ENCODE results near the gene RNF187.
"Not testable (repeated sequence)": the region's sequence is repeated elsewhere in the genome, so short reads cannot be mapped to it uniquely, and the experiment has no call there.

Gene RNF187

DNA sequence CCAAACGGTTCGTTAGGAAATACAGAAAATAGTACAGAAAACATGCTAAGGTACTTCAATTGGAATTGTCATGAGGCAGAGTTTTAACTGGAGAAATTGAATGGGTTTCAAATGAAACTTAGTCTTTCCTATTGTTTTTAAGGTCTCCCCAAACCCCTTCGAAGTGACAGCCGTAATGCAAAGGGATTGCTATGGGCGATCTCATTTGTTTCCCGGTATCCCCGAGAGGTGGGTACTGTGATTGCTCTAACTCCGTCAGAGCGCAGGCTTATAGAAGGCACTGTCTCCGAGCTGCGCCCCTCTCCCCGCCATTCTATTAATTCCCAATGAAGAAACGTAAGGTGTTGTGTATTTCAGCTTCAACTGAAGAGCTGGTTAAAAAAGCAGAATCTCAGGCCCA is 22.0 kb upstream of the RNF187 start:
- H4K20me1 ChIP-seq (ENCODE audit: insufficient read depth, low read length, poor library complexity, severe bottlenecking) = no peaks in the 10 kb centered on the region
- TF ChIP-seq, protein P1, sequence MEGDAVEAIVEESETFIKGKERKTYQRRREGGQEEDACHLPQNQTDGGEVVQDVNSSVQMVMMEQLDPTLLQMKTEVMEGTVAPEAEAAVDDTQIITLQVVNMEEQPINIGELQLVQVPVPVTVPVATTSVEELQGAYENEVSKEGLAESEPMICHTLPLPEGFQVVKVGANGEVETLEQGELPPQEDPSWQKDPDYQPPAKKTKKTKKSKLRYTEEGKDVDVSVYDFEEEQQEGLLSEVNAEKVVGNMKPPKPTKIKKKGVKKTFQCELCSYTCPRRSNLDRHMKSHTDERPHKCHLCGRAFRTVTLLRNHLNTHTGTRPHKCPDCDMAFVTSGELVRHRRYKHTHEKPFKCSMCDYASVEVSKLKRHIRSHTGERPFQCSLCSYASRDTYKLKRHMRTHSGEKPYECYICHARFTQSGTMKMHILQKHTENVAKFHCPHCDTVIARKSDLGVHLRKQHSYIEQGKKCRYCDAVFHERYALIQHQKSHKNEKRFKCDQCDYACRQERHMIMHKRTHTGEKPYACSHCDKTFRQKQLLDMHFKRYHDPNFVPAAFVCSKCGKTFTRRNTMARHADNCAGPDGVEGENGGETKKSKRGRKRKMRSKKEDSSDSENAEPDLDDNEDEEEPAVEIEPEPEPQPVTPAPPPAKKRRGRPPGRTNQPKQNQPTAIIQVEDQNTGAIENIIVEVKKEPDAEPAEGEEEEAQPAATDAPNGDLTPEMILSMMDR (conservative IDR thresholded peaks at IDR 0.05; ENCODE audit: low read length) = no peak
- TF ChIP-seq EZH2phosphoT487 (IDR thresholded peaks at IDR 0.05; ENCODE audit: borderline replicate concordance) = no peak
- no peaks in the 10 kb centered on the region for H3K9me2 ChIP-seq (replicated peaks; ENCODE audit: low read depth, low read length)
- H3K36me3 ChIP-seq (ENCODE audit: insufficient read depth, low read length) = no peaks in the 10 kb centered on the region
- H3F3A ChIP-seq (ENCODE audit: low read depth) = no peaks in the 10 kb centered on the region
- H3K4me1 ChIP-seq (ENCODE audit: insufficient read depth, low read length, poor library complexity, severe bottlenecking) = peaks cover 8% of the 10 kb centered on the region
- no peak overlapping the region for H2AFZ ChIP-seq (ENCODE audit: low read length)
- no peak overlapping the region for H3K9ac ChIP-seq (ENCODE audit: low read depth, low read length, poor library complexity, severe bottlenecking)
- no peaks in the 10 kb centered on the region for H3K27me3 ChIP-seq (ENCODE audit: insufficient read depth, low read length, poor library complexity, severe bottlenecking)
- no peaks in the 10 kb centered on the region for H3K9me3 ChIP-seq (ENCODE audit: insufficient read depth, low read depth, low read length)
- no peak overlapping the region for H3K4me2 ChIP-seq (ENCODE audit: low read depth, low read length, poor library complexity, severe bottlenecking)
- H3K79me2 ChIP-seq (ENCODE audit: insufficient read depth, low read length) = no peaks in the 10 kb centered on the region
- no peak overlapping the region for H3K4me3 ChIP-seq (ENCODE audit: low read length, poor library complexity, severe bottlenecking)

DNA sequence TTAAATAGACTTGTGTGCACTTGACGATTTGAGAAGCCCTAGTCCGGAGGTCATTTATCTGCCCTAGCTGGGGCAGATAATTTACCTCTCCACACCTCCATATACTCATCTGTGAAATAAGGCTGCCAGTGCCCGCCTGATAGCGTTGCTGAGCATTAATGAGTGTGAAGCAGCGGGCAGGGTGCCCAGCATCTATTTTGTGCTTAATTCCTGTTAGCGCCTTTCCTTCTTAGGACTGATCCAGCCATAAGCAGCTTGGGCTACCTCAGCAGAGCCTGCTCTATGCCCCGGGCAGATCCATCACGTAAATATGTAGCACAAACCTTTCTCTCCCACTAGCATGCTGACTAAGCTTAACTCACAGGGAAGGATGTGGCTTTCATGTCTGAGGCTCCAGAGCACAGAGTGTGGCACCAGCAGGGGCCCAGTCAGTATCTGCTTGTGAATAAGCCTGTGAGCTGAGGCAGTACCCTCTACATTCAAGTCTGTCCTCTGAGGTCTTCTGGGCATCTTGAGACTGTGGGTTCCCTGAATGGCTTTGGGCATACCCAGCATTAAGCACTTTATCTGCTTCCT is 21.5 kb upstream of the RNF187 start:
- H3K9ac ChIP-seq (ENCODE audit: low read depth, low read length, poor library complexity, severe bottlenecking) = no peak overlapping the region
- no peaks in the 10 kb centered on the region for H3K9me3 ChIP-seq (ENCODE audit: insufficient read depth, low read depth, low read length)
- H4K20me1 ChIP-seq (ENCODE audit: insufficient read depth, low read length, poor library complexity, severe bottlenecking) = no peaks in the 10 kb centered on the region
- H3K4me2 ChIP-seq (ENCODE audit: low read depth, low read length, poor library complexity, severe bottlenecking) = no peak overlapping the region
- TF ChIP-seq, protein P1 (conservative IDR thresholded peaks at IDR 0.05; ENCODE audit: low read length) = no peak
- no peak for TF ChIP-seq EZH2phosphoT487 (IDR thresholded peaks at IDR 0.05; ENCODE audit: borderline replicate concordance)
- peaks cover 8% of the 10 kb centered on the region for H3K4me1 ChIP-seq (ENCODE audit: insufficient read depth, low read length, poor library complexity, severe bottlenecking)
- no peaks in the 10 kb centered on the region for H3K9me2 ChIP-seq (replicated peaks; ENCODE audit: low read depth, low read length)
- no peak overlapping the region for H2AFZ ChIP-seq (ENCODE audit: low read length)
- no peak overlapping the region for H3K4me3 ChIP-seq (ENCODE audit: low read length, poor library complexity, severe bottlenecking)
- no peaks in the 10 kb centered on the region for H3K27me3 ChIP-seq (ENCODE audit: insufficient read depth, low read length, poor library complexity, severe bottlenecking)
- H3F3A ChIP-seq (ENCODE audit: low read depth) = no peaks in the 10 kb centered on the region
- no peaks in the 10 kb centered on the region for H3K79me2 ChIP-seq (ENCODE audit: insufficient read depth, low read length)
- H3K36me3 ChIP-seq (ENCODE audit: insufficient read depth, low read length) = no peaks in the 10 kb centered on the region

- not testable (repeated sequence) for H3K9me3 ChIP-seq (ENCODE audit: insufficient read depth, low read depth, low read length); H3K79me2 ChIP-seq (ENCODE audit: insufficient read depth, low read length); H2AFZ ChIP-seq (ENCODE audit: low read length); H4K20me1 ChIP-seq (ENCODE audit: insufficient read depth, low read length, poor library complexity, severe bottlenecking); H3K4me2 ChIP-seq (ENCODE audit: low read depth, low read length, poor library complexity, severe bottlenecking); H3K27me3 ChIP-seq (ENCODE audit: insufficient read depth, low read length, poor library complexity, severe bottlenecking); H3K36me3 ChIP-seq (ENCODE audit: insufficient read depth, low read length); H3K4me3 ChIP-seq (ENCODE audit: low read length, poor library complexity, severe bottlenecking); H3K9me2 ChIP-seq (replicated peaks; ENCODE audit: low read depth, low read length); H3K9ac ChIP-seq (ENCODE audit: low read depth, low read length, poor library complexity, severe bottlenecking); H3F3A ChIP-seq (ENCODE audit: low read depth)
- peaks cover 20% of the 10 kb centered on the region for H3K4me1 ChIP-seq (ENCODE audit: insufficient read depth, low read length, poor library complexity, severe bottlenecking)
Measured at GRCh38 chr1:228468188-228468587, 19.0 kb upstream of the RNF187 start.

DNA sequence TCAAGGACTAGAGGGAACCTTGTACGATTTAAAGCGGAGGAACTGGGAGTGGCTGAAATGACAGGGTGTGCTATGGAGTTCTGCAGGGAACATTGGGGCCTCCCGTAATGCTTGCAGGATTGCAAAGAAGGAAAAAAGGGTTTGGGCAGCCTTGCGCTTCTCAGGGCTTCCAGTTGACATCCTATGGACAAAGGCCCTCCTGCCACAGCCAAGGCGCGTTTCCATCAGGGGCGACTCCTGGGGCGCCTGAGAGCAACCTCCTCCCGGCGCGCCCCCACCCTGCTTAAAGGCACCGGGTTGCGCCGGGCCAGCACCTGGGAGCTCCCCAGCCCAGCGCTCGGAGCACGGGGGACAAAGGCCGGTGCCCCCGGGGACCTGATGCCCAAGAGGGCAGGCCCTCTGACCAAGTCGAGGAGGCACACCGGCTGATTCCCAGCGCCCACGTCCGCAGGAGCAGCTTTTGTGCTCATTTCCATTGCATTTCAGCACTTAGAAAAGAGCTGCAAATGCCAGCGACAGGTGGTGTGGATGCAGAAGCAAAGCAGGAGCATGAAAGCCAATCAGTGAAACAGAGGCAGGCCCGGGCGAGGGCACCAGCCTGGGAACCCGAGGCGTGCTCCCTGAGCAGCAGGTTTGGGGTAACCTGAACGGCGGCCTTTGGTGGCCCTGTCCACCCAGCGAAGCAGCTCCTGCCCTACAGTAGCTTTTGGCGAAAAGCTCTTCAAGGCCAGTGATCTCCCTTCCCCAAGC is 17.6 kb upstream of the RNF187 start:
- H3K27me3 ChIP-seq (ENCODE audit: insufficient read depth, low read length, poor library complexity, severe bottlenecking) = no peaks in the 10 kb centered on the region
- H3K4me1 ChIP-seq (ENCODE audit: insufficient read depth, low read length, poor library complexity, severe bottlenecking) = peaks cover 29% of the 10 kb centered on the region
- H3K4me3 ChIP-seq (ENCODE audit: low read length, poor library complexity, severe bottlenecking) = no peak overlapping the region
- H3K9me2 ChIP-seq (replicated peaks; ENCODE audit: low read depth, low read length) = no peaks in the 10 kb centered on the region
- H2AFZ ChIP-seq (ENCODE audit: low read length) = no peak overlapping the region
- no peaks in the 10 kb centered on the region for H3K36me3 ChIP-seq (ENCODE audit: insufficient read depth, low read length)
- no peaks in the 10 kb centered on the region for H3K79me2 ChIP-seq (ENCODE audit: insufficient read depth, low read length)
- no peak for TF ChIP-seq EZH2phosphoT487 (IDR thresholded peaks at IDR 0.05; ENCODE audit: borderline replicate concordance)
- TF ChIP-seq, protein P1 (conservative IDR thresholded peaks at IDR 0.05; ENCODE audit: low read length) = no peak
- H3F3A ChIP-seq (ENCODE audit: low read depth) = no peaks in the 10 kb centered on the region
- H4K20me1 ChIP-seq (ENCODE audit: insufficient read depth, low read length, poor library complexity, severe bottlenecking) = no peaks in the 10 kb centered on the region
- no peak overlapping the region for H3K4me2 ChIP-seq (ENCODE audit: low read depth, low read length, poor library complexity, severe bottlenecking)
- no peak overlapping the region for H3K9ac ChIP-seq (ENCODE audit: low read depth, low read length, poor library complexity, severe bottlenecking)
- H3K9me3 ChIP-seq (ENCODE audit: insufficient read depth, low read depth, low read length) = no peaks in the 10 kb centered on the region
